HG03439 (cell line): ENCODE measurements around the gene CYS1.
A peak's percentile ranks its signal among the peaks of the same experiment; 100 is the strongest.
"Not testable (repeated sequence)": the region's sequence is repeated elsewhere in the genome, so short reads cannot be mapped to it uniquely, and the experiment has no call there.

Experiments used
- ATAC-seq: cut with Tn5 transposase; IDR thresholded peaks from one replicate; pipeline ENCODE4 v1.9.1; 2021; ENCODE audit warnings: mild to moderate bottlenecking, moderate library complexity; ENCODE audit not compliant: unreplicated experiment

The CYS1 gene, protein sequence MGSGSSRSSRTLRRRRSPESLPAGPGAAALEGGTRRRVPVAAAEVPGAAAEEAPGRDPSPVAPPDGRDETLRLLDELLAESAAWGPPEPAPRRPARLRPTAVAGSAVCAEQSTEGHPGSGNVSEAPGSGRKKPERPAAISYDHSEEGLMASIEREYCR

DNA sequence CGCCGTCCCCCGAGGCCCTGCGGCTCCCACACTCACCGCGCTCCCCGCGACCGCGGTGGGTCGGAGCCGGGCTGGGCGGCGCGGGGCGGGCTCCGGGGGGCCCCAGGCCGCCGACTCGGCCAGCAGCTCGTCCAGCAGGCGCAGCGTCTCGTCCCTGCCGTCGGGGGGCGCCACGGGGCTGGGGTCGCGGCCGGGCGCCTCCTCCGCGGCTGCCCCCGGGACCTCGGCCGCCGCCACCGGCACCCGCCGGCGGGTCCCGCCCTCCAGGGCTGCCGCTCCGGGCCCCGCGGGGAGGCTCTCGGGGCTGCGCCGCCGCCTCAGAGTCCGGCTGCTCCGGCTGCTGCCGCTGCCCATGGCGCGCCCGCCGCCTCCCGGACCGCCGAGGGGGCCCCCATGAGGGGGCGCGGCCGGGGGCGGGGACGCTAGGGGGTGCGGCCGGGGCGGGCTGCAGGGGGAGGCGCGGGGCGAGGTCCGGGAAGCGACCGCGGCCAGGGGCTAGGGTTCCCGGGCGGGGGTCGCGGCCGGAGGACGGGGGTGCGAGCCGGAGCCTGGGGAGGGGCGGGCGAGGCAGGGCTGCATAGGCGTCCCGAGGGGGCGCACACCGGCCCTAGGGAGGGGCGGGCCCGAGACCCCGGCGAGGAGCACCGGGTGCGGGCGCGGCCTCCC is at the start of gene CYS1:
Gene CYS1 (minus strand): TSS at position 542 of the 666 bp plus-strand sequence. CDS start 188 bp downstream, at position 354.
- ATAC-seq, result no peak

DNA sequence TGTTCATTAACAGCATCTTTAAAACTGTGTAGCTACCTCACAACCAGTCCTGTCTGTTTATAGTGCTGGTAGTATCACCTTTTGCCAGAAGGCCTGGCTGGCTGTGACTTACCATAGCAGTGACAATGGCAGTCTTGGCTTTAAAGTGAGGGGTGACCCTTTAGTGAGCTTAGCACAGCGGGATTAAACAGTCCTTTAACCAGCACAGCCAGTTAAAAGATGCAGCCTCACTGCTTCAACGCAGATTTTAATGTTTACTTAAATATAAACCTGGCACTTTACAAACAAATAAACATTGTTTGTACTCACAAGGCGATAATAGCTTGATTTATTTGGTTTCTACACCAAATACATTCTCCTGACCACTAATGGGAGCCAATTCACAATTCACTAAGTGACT is 49.3 kb upstream of the CYS1 start:
- ATAC-seq, result no peak

DNA sequence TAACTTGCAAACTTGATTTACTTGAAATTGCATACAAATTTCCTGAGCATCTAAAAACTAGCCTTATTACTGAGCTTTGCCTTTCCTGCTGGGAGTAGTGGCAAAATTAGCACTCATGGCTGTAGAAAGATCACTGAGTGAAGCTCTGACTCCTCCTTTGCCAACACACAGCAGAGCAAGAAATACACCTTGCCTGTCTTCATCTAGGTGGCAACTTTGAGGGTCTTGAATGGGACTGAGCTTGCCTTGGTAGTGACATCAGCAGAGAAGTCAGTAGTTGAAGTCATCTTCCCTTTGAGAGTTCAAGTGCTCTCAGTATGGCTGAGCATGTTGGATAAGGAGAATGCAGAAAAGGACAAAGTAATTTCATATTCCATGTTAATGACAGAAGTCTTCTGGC is 48.2 kb upstream of the CYS1 start:
- no peak for ATAC-seq

- no peak for ATAC-seq
Observed at GRCh38 chr2:10126632-10127026, 46.4 kb upstream of the CYS1 start.

GRCh38 chr2:10125842-10126631 is 45.8 kb upstream of the CYS1 start:
- ATAC-seq, result no peak

- ATAC-seq, result no peak
Observed at GRCh38 chr2:10124538-10125045, 44.4 kb upstream of the CYS1 start.

DNA sequence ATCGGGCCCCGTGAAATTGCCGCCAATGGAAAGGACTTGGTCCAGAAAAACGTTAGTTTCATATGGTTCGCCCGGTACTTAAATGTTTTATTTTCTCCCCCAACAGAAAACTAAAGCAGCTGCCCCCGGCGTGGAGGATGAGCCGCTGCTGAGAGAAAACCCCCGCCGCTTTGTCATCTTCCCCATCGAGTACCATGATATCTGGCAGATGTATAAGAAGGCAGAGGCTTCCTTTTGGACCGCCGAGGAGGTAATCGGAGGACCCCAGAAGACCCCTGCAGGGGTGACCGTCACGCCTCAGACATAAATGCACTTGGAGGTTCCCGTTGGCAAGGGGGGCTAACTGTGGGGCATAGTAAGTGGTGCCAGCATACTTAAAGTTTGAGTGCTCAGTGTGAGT is 43.1 kb upstream of the CYS1 start:
- ATAC-seq, result no peak

DNA sequence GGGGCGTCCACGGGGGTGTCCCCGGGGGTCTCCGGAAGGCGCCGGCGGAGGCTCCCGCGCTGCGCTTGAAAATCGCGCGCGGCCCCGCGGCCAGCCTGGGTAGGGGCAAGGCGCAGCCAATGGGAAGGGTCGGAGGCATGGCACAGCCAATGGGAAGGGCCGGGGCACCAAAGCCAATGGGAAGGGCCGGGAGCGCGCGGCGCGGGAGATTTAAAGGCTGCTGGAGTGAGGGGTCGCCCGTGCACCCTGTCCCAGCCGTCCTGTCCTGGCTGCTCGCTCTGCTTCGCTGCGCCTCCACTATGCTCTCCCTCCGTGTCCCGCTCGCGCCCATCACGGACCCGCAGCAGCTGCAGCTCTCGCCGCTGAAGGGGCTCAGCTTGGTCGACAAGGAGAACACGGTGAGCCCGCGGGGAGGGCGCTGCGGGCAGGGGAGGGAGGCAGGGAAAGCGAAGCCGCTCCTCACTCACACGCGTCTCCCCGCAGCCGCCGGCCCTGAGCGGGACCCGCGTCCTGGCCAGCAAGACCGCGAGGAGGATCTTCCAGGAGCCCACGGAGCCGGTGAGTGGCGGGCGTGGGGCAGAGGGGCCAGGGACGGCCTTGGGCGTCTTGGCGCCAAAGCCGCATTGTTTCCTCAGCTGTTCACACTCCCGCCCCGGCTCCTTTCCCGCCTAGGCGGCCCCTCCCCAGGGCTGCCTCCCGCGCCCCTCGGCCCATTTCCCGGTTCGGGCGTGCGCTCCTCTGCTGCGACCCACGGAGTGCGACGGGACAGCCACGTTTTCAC is 42.5 kb upstream of the CYS1 start, which contains the start of gene RRM2:
Gene RRM2 (plus strand): TSS at position 240 of the 781 bp plus-strand sequence. CDS start 60 bp downstream, at position 300.
- ATAC-seq, result peak; percentile 60

DNA sequence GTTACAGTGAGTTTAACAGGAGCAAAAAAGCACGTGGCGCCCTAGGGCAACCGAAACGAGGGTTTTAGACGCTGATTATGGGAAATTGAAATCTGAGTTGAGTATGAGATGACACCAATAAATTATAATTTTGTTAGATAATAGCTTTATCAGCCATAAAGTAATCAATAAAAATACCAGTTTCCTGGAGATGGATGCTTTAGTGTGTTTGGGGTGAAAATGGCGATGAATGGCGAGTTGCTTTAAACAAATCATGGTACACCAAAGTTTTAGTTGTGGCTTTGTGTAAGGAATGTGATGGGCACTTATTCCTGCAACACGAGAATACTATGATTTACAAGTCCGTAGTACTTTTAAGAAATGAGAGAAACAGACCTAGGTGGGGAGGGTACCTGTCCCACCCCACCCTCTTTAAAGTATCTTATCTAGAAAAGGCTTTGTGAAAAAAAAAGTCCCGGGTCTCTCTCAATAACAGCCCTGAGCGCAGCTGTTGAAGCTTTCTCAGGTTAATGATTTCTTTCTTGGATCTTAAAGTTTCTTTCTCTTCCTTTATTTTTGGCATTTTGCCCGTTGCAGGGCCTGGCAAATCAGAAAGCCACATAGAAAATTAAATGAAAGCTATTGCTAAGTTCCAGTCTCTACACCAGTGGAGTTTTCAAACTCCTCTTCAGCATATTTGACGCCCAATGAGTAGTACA is 40.8 kb upstream of the CYS1 start:
- no peak for ATAC-seq

DNA sequence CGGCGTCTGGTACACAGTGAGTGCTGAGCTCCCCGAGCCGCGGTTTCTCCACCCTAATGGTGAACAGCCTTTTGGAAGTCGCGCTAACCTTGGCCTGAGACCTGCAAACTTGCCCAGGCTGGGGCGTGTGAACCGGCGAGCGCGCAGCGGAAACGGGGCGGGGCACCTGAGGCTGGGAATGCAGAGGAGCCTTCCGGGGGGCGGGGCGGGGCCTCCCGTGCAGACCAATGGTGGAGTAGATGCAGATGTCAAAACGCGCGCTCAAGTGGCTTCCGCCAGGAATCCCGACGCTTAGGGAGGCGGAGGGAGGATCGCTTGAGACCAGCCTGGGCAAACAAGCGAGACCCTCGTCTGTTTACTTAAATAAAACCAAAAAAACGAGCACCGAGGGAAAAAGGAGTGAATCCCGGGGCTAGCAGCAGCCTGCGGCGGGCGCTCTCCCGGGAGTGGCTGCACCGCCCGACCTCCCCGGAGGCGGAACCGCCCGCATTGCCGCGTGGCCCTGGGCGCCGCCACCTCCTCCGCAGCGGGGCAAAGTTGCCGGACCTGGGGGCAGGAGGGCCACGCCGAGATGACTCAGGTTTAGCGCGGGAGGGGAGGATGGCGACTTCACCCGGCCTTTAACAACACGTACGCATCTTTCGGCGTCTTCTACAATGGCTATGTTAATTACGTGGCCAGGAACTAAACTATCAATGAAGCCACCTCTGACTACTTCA is 40.1 kb upstream of the CYS1 start:
- peak; percentile 53 for ATAC-seq

GRCh38 chr2:10119601-10120157 is 39.5 kb upstream of the CYS1 start:
- ATAC-seq, result no peak

GRCh38 chr2:10119027-10119325 is 38.8 kb upstream of the CYS1 start:
- ATAC-seq, result no peak

GRCh38 chr2:10109311-10109710 is 29.1 kb upstream of the CYS1 start:
- ATAC-seq, result no peak

DNA sequence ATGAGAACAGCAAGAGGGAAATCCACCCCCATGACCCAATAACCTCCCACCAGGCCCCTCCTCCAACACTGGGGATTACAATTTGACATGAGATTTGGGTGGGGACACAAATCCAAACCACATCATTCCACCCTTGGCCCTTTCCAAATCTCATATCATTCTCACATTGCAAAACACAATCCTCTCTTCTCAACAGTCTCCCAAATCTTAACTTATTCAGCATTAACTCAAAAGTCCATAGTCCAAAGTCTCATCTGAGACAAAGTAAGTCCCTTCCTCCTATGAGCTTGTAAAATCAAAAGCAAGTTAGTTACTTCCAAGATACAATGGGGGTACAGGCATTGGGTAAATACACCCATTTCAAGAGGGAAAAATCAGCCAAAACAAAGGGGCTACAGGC is 24.7 kb upstream of the CYS1 start:
- ATAC-seq, result not testable (repeated sequence)

DNA sequence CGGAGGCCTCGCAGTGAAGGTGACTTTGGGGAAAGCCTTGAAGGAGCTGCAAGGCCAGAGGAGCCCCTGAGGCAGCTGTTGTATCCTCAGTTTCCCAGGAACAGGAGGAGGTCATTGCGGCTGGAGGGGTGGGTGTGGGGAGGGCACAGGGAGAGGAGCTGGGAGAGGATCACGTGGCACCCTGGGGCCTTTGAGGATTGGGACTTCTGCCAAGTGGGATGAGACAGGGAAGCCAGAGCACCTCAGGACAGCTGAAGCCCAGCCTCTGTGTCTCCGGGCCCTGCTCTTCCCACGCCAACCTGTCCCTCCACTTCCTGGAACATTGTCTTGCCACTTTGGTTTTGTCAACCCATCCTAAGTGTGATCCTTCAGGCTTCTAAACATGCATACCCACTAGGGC is 23.0 kb upstream of the CYS1 start:
- ATAC-seq, result no peak

- no peak for ATAC-seq
Observed at GRCh38 chr2:10101491-10101890, 21.3 kb upstream of the CYS1 start.

GRCh38 chr2:10097352-10098148 is 17.3 kb upstream of the CYS1 start:
- ATAC-seq, result no peak

DNA sequence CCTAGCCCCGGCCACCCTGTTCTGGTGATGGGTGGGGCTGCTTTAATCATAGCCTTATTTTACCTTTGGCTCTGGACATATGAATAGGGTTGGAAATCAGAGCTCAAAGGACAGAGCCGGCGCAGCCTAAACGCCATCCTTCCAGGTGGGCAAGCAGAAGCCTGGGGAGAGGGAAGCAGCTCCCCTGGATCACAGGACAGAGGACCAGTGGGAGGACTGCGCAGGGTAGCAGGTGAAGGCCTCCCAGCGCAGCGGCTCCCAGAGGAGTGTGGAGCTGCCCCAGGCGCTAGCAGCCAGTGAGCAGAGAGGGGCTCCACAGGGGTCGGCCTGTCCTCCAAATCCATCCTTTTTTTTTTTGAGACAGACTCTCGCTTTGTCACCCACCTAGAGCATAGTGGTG is 16.4 kb upstream of the CYS1 start:
- no peak for ATAC-seq

- no peak for ATAC-seq
Observed at GRCh38 chr2:10095175-10095574, 15.0 kb upstream of the CYS1 start.
